ENCODE measurements around the gene IGFBP2.

The IGFBP2 gene

DNA sequence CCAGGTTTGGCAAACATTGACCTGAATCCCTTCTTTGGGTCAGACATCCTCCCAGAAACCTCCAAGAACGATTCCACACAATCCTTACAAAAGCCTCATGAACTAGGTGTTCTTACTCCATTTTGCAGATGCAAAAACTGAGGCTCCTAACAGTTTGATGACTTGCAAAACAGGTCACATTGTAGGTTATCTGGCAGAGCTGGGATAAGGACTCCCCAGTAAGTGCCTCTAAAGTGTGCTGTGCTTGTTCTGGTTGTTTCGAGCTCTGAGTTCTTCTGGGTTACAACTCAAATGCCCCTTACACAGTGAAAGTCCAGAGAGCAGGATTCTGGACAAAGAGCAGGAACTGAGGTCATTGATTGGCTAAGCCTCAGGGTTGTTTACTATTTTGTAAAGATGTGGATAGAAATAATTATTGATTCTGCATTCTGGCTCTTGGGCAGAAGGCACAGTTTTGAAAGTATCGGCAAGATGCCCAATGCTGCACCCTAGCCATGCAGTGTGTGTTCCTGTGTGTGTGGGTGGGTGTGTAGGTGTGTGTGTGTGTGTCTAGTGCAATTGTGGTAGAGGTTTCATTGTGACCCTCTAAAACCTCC is 17.0 kb upstream of the IGFBP2 start:
- no peak for DNase-seq

DNA sequence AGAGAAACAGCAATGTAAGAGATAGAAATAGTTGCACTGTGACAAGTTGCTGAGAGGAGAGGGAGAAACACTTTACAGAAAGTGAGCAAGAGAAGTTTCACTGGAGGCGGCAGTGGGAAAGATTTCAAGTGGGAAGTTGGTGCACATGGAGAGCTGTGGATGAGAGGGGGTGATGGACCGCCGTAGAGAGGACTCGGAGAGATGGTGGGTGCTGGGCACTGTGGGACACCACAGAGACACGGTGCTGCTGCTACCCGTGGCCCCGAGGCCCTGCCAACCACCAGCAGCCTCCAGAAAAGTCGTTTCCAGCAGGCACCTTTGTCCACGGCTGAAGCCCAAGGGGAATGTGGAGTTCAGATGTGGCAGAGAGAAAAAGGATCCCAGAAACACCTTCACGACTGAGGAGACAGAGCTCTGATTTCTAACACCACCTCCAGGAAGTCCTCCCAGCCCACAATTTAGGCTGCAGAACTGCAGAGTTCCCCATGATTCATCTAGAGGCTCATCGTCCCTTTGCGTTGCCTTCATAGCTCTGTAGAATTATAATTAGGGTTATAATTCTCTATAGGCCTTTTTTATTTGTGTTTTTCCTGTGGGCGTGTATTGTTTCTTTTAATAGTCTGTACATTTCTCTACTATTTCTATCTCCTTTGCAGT is 15.9 kb upstream of the IGFBP2 start:
- DNase-seq = no peak

DNA sequence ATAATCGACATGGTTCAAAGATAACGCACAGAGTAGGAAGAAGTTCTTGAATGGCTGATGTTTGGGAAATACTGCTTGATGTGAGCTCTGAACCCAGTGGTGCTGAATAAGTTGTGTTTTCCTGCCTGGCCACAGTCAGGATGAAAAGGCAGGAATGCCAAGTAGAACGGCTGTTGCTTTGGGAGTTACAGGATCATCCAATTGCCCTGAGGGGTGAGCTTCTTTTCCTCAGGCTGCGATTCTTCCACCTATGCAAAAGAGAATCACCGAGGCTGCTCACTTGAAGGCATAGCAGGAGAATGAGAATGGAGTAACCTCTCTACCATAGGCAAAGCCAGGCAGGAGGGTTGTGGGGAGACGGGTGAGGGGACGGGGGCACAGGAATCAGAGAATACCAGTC is 14.4 kb upstream of the IGFBP2 start:
- no peak for DNase-seq

DNA sequence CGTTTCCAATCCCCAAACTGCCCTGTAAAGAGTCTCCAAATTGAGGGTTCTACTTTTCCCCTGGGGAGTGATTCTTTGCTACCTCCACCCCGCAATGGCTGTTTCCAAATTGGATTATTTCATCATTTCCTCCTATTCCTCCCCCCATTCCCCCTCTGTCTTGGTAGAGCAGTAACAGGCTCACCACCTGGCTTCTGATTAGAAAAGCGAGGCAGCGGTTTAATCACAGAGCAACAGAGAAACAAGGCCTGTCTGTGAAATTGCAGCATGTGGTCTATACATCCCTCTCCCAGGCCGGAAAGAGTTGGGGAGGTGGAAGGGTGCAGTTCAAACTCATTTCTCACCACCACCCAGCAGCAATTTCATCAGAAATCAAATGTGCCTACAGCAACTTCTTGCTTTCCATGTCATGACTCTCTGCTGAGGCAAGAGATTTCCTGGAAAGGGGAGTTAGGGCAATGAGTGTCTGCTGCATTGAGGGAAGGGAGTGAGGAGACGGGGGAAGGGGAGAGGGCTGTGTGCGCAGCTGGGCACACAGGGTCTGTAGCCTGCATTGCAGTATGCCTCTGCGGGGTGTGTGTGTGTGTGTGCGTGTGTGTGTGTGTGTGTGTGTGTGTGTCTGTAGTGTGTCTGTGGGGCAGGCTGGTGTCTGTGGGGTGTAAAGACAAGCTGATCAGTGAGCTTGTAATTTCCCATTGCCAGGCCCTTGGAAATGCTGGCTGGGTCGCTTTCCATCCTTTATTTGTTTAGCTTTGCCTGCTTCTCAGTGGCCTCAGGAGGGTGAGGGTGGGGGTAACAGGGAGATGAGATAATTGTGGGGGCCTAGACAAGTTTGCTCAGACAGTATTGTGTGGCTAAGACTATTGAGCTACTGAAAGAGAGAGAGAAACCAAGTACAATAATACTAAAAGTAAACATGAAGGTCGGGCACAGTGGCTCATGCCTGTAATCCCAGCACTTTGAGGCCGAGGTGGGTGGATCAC is 13.5 kb upstream of the IGFBP2 start:
- no peak for DNase-seq

DNA sequence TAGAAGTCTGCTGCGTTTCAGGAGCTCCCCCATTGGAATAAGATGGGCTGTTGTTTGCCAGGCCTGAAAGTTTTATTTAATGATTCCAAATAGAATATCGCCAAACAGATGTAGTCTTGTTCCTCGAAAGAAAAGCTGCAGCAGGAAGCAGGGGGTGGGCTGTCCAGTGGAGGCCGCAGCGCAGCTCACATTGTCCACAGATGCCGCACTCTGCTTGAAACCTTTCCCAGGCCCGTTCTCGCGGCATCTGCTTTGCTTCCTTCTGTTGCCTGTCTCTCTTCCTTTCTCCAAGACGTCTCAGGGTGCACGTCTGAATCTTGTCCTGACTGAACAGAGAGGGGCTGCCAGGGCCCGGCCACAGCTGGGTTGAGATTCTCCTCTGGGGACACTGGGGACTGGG is 12.4 kb upstream of the IGFBP2 start:
- no peak for DNase-seq

DNA sequence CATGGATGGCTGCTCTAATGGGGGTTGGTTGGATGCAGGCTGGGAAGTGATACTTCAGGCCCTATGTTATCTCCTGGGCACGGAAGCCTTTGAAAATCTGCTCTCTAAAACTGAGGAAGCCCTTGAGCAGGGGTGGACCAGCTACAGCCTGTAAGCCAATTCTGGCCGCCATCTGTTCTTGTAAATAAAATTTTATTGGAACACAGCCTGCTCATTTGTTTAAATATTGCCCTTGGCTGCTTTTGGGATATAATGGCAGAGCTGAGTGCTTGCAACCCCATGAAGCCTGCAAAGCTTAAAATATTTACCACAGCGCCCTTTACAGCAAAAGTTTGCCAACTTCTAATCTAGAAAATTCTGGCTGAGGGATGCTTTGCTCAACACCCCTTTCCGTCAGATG is 11.9 kb upstream of the IGFBP2 start:
- no peak for DNase-seq

DNA sequence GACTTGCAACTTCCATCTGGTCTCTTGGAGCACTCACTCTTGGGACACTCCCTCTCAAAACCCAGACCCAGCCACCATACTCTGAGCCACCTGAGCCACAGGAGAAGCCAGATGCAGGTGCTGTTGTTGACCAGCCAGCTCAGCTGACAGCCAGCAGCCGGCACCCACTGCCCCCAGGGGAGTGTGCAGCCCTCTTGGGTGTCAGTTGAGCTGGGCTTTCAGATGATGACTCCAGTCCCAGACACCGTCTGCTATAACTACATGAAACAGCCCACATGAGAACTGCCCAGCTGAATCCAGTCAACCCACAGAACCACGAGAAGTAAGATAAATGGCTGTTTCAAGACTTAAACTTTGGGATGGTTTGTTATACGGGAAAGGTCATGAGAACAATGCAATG is 10.7 kb upstream of the IGFBP2 start:
- no peak for DNase-seq

DNA sequence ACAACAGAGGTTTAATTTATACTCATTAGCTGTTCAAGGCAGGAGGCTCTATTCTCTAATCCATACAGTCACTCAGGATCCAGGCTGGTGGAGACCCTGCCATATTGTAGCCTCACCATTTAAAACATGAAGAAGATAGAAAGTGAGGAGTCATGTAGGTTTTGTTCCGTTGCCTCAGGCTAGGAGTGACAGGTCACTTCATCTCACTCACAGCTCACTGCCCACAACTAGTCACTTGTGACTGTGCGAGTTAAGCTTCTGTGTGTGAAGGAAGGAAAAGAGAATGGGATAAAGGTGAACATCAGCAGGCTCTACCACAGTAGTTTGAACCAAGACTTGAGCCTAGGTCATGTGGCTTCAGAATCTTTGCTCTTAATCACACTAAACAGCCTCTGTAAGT is 9.0 kb upstream of the IGFBP2 start:
- DNase-seq = no peak

DNA sequence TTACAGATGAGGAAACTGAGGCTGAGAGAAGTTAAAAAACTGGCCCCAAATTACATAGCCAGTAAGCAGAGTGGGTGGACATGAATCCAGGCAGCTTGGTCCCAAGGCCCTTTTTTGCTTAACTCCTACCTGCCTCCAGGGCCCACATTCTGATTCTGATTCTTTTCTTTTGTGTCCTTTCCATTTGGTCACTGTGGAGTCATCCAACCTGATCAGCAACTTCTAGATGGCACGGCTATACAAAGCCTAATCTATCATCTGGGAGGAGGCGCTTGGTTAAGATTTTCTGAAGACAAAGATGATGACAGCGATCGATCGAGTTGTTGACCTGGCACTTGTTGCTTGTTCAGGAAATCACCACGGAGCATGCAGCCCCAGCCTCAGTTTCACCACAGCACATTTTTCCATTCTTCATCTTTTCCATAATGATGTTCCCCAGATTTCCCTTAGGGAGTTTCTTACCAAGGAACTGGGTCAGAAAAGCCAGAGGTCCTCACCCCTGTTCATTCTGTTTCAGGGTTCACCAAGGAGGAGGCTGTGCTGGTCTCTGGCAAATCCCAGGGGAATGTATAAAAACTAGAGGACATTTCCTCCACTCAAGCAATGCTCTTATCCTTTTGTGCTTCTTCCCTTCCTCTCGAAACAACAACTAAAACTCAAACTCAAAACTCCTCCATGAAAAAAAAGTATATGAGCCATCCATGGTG is 6.9 kb upstream of the IGFBP2 start:
- no peak for DNase-seq

DNA sequence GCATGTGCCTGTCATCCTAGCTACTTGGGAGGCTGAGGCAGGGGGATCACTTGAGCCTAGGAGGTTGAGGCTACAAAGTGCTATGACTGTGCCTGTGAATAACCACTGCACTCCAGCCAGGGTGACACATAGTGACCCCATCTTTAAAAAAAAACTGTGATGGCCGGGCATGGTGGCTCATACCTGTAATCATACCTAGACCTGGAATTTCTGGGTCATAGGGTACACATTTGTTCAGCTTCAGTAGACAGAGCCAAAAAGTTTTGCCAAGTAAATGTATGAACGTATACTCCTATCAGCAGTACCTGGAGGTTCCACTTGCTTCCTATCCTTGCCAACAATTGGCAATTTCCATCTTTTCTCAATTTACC is 6.4 kb upstream of the IGFBP2 start:
- no peak for DNase-seq

DNA sequence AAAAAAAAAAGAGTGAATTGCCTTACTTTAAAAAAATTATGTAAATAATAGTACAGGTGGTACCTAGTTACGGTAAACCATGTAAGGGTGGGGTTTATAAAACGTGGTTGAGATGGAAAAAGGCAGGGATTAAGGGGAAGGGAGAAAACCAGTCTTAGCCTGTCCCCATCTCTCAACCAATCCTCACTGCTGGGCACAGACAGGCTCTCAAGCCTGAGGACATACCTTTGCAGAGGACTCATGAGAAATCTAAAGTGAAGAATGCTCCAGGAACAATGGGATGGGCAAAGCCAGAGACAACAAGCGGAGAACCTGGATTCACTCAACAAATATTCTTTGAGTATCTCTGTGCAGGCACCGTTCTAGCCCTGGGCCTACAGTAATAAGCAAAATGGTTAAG is 3.4 kb upstream of the IGFBP2 start:
- no peak for DNase-seq

DNA sequence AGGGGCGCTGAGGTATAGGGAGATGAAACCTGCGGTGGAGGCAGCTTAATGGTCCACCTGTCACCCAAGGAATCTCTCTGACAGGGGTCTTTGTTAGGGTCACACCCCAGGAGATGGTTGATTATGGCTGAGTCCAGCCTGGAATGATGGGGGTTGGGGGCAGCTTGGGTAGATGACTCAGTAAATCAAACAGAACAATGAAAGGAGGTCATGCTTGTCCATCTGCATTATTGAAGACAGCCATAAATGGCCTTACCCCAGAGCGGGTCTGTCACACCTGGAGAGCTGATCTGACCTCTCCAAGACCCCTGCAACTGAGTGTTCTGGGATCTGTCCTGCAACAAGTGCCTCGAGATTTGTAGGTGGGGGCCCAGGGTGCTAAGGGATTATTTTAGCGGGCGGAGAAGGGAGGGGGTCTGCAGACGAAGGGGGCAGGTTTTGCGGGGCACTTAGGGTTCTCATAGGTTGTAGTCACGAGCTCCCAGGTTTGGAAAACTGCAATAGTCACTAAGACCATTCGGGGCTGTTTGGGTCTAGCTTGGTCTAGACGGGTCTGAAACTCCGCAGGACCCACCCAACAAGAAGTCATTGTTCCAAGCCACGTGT is 771 bp upstream of the IGFBP2 start:
- no peak for DNase-seq

DNA sequence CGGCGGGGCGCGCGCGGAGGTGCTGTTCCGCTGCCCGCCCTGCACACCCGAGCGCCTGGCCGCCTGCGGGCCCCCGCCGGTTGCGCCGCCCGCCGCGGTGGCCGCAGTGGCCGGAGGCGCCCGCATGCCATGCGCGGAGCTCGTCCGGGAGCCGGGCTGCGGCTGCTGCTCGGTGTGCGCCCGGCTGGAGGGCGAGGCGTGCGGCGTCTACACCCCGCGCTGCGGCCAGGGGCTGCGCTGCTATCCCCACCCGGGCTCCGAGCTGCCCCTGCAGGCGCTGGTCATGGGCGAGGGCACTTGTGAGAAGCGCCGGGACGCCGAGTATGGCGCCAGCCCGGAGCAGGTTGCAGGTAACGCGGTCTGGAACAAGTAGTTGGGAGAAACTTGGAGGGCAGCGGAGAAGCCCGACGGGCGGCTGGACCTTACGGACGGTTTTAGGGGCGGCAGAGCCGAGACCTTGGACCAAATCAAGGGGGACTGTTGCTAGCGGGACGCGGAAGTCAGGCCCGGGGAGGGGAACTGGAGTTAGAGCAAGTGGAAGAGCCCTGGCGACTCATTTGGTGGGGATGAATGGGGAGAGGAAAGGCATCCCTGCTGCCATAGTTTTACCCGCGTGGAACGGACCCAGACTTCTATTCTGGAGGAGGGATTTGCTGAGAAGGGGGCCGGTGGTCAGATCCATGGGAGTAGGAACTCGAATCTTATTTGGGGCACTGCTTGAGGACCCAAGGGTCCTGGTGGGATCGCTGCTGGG is 573 bp downstream of the IGFBP2 start:
- DNase-seq = no peak

DNA sequence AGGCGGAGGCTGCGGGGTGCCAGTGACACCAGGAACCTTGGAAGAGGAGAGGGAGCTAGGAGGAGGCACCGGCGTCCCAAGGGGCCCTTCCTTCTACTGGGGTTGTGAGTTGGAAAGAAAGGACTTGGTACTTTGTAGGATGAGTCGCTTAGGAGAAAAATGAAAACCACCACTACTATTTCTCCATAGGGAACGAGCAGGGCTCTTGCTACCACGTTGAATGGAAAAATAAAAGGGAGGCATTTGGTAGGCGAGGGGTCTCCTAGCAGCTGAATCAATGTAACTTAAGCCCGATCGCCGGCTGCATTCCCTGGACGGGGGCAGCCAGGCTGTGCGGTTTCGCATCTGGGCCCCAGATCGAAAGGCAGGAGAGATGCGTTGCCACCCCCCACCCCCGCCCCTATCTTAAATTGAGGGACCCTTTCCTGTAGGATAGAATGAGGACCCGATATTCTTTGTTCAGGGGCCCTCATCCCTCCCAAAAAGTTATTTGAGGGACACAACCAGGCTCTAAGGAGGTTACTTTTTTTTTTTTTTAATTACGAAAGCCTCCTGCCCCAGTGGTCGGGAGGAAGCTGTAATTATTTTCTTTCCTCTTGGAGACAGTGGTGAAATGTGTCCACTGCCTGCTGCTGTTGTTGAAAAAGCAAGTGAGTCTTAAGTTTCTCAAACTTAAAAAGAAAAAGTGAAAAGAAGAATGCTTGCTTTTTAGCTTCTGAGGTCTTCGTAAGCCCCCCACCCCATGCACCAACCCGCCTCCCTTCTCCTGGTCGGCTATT is 1.3 kb downstream of the IGFBP2 start:
- no peak for DNase-seq

DNA sequence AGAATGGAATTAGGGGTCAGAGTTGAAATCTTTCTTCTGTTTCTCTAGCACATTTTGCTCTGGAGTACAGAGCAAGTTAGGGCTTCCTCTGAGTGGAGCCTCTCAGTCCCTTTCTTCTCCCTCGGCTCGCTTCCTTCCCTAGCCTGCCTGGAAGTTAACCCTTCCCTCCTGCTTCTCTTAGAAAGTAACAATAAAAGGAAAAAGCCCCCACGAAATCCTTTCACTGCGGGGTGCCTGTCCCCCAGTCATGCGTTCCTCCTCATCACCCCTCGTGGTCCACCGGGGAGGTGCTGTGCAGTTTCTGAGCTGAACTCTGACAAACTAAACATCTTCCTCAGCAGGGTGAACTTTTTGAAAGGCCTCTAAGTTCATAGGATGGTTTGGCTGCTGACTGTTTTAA is 2.0 kb downstream of the IGFBP2 start:
- no peak for DNase-seq

DNA sequence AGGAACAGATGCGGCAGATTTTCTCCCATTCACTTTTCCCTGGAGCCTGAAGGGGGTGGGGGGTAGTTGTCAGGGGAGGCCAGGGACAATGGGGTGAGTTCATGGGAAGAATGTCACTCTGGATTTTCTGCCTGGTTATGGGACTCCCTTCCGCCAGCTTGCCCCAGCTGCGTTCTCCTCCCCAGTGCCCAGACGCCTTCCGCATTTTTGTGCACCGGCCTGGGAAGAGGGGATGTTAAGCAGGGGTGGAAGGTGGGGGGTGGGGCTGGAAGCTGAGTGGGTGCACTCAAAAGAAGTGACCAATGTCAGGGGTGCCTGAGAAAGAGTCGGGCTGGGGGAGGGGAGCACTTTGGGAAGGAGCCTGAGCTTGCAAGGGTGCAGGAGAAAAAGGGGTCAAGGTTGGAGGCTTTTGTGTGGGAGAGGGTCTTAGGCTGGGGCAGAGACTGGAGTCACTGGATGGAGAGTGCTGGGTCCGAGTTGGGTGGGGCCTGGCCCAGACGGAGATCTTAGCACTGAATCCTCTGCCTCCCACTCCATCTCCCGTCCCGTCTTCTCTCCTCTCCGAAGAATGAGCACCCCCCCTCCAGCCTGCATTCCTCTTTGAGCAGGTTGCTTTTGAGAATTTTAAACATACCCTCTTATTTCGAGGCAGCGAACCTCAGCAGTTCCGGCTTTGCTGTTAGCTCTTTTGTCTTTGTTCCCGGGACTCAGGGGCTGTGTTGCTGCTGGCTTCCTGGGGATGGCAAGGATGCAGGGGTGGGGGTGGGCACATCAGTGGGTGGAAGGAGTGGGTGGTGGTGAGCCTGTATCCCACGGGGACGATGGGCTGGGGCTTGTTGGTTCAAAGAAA is 2.7 kb downstream of the IGFBP2 start:
- DNase-seq = no peak

DNA sequence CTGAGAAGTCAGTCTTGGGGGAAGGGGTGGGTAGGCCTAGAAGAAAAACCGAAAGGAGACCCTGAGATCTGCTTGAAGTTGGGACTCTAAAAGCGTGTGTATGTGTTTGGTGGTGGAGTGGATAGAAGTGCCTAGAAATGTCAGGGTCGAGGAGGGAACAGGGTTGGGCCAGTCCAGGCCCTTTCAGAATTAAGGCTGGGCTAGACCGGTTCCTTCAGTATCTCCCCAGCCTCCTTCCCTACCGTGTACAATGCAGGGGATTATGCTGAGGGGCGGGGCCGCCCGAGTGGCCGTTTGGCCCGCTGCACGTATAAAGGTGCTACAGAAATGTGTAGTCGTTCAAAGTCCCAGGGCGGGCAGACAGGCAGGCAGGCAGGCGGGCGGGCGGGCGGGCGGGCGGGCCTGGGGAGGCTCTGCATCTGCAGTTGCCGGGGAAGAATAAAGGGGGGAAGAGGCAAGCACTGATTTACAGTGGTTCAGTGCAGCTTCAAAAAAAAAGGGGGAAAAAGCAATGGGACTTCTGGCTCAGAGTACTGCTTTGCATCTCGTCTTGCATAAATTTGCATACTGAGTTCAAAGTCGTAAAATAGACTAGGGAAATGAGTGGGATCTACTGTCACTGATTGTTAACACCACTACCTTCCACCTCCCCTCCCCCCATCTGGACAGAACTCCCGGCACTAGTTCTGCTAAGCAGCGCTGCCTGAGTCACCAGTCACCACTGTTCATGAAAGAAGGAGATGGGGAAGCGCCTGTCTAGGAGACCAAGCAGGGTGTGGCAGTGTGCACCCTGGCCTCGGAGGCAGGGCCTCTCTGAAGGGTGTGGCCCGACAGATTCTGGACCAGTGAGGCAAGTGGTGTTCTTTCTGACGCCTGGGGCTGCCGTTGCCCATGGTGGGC is 3.6 kb downstream of the IGFBP2 start:
- DNase-seq = peak; percentile 41

DNA sequence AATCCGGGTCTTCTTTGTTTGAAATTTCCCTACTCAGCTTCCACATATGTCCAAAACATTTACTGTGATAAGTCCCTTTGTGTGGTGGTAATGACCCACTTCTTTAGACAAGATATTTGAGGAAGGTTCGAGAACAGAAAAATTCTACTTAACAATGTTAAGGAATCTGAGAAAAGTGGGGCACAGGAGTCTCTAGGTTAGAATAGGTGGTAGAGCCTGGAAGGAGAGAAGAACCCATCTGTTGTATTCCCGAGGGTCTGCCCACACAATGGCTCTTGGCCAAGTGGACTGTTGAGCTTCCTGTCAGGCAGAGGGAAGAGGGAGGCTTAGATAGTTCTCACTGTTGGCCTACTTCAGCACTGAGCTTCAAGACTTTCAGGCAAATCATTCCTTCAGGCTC is 4.3 kb downstream of the IGFBP2 start:
- no peak for DNase-seq

DNA sequence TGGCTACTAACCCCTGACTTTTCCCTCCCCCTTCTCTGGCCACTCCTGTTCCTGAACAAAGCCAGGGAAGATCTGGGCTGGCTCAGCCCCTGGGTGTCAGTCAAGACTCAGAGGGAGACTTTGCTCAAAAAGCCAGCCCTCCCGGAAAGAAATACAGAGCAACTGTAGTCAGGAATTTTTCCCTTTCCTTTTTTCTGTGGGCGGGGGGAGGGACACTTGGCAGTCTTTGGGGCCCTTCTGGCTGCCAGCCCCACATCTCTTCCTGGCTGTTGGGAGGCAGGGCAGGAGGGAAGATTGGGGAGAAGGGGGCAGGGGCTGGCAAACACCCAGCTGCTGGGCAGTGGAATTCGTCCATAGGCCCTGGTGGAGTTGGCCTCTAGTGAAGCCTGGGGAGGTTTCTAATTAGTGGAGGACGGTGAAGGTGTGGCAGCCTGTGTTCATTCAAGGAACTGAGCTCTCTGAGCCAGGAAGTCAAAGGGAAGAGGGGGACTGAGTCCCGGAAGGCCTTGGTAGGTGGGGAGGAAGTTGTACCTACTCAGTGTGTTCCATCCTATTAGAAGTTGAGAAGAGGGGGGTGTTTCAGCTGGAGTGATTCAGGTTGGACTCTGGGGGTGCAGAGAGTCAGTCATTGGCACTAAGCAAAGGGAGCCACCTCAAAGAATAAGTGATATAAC is 10.9 kb downstream of the IGFBP2 start:
- no peak for DNase-seq

All from CD4-positive, alpha-beta T cell treated with Interferon gamma for 1 hour (primary cell).